ENCODE results near the gene RGS13.

RGS13 gene

DNA sequence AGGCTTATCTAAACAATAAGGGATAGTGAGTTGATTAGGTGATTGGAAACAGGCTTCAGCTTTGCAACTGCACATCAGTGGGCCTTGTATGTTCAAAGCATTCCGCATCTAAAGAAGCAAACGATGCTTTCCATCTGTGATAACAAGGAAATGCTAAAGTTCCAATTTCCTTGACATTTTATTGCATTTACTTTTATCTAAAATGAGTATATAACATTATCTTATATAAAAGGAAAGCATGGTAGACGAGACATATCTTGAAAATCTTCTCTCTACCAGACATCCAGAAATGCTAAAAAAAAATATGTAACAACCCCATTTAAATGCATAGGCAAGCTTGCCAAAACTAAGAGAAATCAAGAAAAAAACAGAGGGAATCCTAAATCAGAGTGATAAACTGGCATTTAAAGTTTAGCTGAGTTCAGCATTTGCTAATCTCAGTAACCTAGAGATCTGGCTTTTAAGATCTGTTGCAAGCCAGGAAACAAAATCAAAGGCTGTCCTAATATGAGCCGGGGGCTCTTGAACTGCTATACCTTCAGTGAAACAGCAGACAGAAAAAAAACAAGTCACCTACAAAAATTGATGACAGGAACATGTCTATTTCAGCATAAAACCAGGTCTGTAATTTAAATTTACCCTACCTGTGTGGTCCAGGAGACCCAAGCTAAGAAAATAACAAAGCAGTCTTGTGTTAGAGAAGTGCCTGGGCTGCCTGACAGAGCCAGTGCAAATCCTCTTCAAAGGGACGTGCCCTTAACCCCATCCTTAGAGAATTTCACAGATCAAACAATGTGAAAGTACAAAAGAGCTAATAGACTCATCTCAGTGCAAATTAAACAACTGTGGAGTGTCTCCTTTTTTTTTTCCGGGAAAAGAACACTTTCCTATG is 3.1 kb upstream of the RGS13 start:
- TF ChIP-seq, protein P1, sequence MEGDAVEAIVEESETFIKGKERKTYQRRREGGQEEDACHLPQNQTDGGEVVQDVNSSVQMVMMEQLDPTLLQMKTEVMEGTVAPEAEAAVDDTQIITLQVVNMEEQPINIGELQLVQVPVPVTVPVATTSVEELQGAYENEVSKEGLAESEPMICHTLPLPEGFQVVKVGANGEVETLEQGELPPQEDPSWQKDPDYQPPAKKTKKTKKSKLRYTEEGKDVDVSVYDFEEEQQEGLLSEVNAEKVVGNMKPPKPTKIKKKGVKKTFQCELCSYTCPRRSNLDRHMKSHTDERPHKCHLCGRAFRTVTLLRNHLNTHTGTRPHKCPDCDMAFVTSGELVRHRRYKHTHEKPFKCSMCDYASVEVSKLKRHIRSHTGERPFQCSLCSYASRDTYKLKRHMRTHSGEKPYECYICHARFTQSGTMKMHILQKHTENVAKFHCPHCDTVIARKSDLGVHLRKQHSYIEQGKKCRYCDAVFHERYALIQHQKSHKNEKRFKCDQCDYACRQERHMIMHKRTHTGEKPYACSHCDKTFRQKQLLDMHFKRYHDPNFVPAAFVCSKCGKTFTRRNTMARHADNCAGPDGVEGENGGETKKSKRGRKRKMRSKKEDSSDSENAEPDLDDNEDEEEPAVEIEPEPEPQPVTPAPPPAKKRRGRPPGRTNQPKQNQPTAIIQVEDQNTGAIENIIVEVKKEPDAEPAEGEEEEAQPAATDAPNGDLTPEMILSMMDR (IDR thresholded peaks at IDR 0.05; ENCODE audit: extremely low read depth, missing control alignments), result no peak
- no peak for DNase-seq (ENCODE audit: low spot score)

DNA sequence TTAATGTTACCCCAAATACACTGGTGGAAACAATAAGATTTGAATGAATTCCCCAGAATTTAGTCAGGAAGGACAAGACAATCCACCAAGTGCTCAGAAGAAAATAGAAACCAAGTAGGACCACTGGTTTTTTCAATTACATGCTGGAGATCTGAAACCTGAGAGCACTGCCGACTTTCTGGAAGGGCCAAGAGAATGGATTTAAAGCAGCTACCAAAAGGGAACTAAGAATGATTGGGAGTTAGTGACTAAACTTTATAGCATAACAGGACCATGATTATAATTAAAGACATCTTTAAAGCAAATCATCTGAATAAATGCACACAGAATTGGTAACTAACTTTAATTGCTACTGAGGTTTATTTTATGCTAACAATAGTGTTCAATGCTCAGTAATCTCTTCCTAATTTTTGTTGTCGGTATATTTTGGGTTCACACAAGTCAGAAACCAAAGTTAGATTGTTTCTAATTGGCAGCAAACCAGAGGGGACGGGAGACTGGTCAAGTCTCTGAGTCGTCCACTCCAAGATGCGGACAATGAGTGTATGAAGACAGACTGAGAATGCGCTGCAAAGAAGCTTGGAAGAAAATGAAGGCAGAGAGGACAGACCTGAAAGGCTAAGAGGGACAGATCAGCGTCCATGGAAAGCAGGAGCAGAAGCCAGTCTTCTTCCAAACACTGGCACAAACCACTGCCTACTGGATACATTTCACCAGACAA is 2.3 kb upstream of the RGS13 start:
- no peak for DNase-seq (ENCODE audit: low spot score)
- TF ChIP-seq, protein P1 (IDR thresholded peaks at IDR 0.05; ENCODE audit: extremely low read depth, missing control alignments), result no peak

DNA sequence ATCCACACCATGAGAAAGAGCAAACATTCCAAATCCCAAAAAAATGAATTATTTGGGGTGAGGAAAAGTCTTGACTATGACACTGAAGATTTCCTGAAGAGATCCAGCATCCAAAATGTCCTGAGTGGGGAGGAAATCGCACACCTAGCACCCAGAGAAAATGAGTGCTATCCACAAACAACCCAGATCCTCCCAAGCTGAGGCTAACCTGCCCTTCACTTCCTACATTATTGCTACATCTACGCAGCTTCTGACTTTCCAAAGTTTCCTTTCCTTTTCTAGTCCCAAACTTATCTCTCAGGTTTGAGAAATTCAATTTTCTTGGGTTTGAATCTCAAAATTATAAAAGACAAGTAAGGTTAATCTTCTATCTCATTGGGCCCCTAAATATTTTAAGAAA is 906 bp upstream of the RGS13 start:
- TF ChIP-seq, protein P1 (IDR thresholded peaks at IDR 0.05; ENCODE audit: extremely low read depth, missing control alignments), result no peak
- no peak for DNase-seq (ENCODE audit: low spot score)

DNA sequence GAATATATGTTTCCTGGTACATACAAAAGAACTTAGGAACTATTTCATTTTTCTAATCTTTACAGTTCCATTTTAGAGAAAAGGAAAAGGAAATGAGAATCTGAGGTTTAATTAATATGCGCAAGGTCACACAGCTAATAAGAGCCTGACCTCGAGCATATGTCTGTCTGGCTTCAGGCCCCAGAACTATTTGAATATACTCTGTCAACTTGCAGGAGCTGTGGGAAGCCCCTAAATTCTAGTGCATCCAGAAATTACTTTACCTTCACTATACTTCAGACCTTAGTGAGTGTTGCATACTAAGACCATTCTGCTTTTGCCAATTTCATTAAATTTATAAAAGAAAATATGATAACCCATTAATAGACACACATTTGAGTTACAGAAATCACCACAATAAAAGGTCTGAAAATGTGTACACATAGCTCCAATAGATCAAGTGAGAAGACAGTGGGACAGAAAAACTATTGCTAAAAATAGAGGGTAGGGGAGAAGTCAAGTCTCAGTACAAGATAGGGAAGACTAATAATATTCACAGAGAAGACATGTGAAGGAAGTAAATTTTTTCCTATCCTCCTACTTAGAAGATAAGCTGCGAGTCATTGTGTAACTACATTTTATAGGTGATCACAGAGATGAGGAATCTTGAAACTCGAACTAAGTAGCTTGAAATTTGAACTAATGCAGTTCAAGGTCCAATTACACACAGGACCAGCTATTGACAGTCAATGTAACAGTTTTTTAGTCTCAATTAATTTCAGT is 3.8 kb downstream of the RGS13 start:
- TF ChIP-seq, protein P1 (IDR thresholded peaks at IDR 0.05; ENCODE audit: extremely low read depth, missing control alignments), result no peak
- peak; percentile 16 for DNase-seq (ENCODE audit: low spot score)

DNA sequence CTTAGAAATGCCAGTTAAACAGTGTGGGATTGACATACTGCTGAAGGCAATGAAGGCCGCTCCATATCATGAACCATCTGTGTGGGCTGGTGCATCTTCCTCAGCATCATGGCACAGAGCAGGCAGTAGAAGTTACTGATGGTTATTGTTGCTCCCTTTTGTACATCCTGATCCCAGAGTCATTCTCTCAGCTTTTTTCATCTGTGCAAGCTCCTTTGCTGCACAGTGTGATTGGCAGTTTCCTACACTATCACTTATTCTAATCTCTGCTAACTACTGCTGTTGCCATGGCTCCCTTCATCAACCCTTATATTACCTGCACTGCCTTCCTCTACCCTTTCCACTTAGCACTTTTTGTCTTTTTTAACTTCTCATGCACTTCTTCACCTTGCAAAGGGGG is 16.2 kb downstream of the RGS13 start:
- DNase-seq (ENCODE audit: low spot score), result no peak
- TF ChIP-seq, protein P1 (IDR thresholded peaks at IDR 0.05; ENCODE audit: extremely low read depth, missing control alignments), result no peak

DNA sequence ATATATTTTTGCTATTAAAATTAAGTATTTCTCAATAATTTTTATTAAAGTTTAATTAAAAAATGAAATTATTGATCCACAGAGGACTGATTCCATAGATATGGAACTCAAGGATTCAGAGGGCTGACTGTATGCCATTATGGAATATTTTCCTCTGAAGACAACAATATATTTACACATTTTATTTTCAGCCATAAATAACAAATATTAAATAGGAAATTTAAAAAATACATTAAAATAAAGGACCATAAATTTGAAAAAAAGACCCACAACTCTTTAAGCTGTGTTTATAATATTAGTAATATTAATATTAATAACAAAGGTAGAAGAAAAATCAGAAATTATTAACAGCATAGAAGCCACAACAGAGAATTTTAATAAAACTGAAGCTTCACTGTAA is 18.2 kb downstream of the RGS13 start:
- TF ChIP-seq, protein P1 (IDR thresholded peaks at IDR 0.05; ENCODE audit: extremely low read depth, missing control alignments), result no peak
- no peak for DNase-seq (ENCODE audit: low spot score)

Data from GM20000 (cell line).